GM21786 (cell line): Measurements from ENCODE around the gene NUDT3.
"Not testable (repeated sequence)": the region's sequence is repeated elsewhere in the genome, so short reads cannot be mapped to it uniquely, and the experiment has no call there.

Experiments
- ATAC-seq: cut with Tn5 transposase; IDR thresholded peaks from one replicate; pipeline ENCODE4 v1.9.1; 2021; ENCODE audit not compliant: unreplicated experiment

NUDT3 gene

GRCh38 chr6:34371865-34372264 is 20.6 kb downstream of the NUDT3 start:
- ATAC-seq: not testable (repeated sequence)

- ATAC-seq: no peak
These were observed 22.1 kb downstream of the NUDT3 start for GRCh38 chr6:34370361-34370760.

GRCh38 chr6:34369385-34369784 is 23.1 kb downstream of the NUDT3 start:
- no peak for ATAC-seq

GRCh38 chr6:34366639-34366921 is 25.9 kb downstream of the NUDT3 start:
- ATAC-seq: no peak

GRCh38 chr6:34365781-34366638 is 26.5 kb downstream of the NUDT3 start:
- not testable (repeated sequence) for ATAC-seq

- ATAC-seq: not testable (repeated sequence)
These were observed 28.8 kb downstream of the NUDT3 start for GRCh38 chr6:34363681-34364075.

- ATAC-seq: no peak
These were observed 29.4 kb downstream of the NUDT3 start for GRCh38 chr6:34362909-34363680.

GRCh38 chr6:34362176-34362575 is 30.3 kb downstream of the NUDT3 start:
- no peak for ATAC-seq

GRCh38 chr6:34360556-34360955 is 31.9 kb downstream of the NUDT3 start:
- ATAC-seq: no peak

- no peak for ATAC-seq
These were observed 32.9 kb downstream of the NUDT3 start for GRCh38 chr6:34359418-34360158.

GRCh38 chr6:34358389-34358905 is 34.0 kb downstream of the NUDT3 start:
- no peak for ATAC-seq

GRCh38 chr6:34357937-34358336 is 34.5 kb downstream of the NUDT3 start:
- no peak for ATAC-seq

- no peak for ATAC-seq
These were observed 36.6 kb downstream of the NUDT3 start for GRCh38 chr6:34355889-34356288.

GRCh38 chr6:34354230-34354629 is 38.2 kb downstream of the NUDT3 start:
- not testable (repeated sequence) for ATAC-seq

GRCh38 chr6:34353530-34353929 is 38.9 kb downstream of the NUDT3 start:
- ATAC-seq: not testable (repeated sequence)

- no peak for ATAC-seq
These were observed 40.0 kb downstream of the NUDT3 start for GRCh38 chr6:34352305-34352937.

- no peak for ATAC-seq
These were observed 41.6 kb downstream of the NUDT3 start for GRCh38 chr6:34350934-34351217.

GRCh38 chr6:34350137-34350933 is 42.1 kb downstream of the NUDT3 start:
- no peak for ATAC-seq

GRCh38 chr6:34349211-34349610 is 43.3 kb downstream of the NUDT3 start:
- ATAC-seq: no peak

GRCh38 chr6:34347303-34347702 is 45.2 kb downstream of the NUDT3 start:
- ATAC-seq: no peak
